H1 (cell line): ENCODE data around the gene PLEKHG4. TPM values are rescaled to one million over a fixed set of nuclear protein-coding genes. Genes with fewer than 3 reads are reported as not detected.

Experiments used
- CREB1 ChIP-seq: IDR thresholded peaks from 2 replicates; pipeline ENCODE4 v1.6.1; 2012; ENCODE audit warnings: inconsistent platforms
- polyA plus RNA-seq, 7 experiments: library from polyadenylated mRNA; depleted of rRNA in 3 of 7; stranded (reverse) in 5 of 7; unstranded in 2 of 7; fragments of >200 nt in 5 of 7; fragments of 200-250 nt in 2 of 7; gene quantifications; 1 replicate in 5 of 7; 2 replicates in 1 of 7; 4 replicates in 1 of 7; pipeline versions ENCODE4 v1.2.1 to v1.2.3, GENCODE V29; 2011 to 2013; ENCODE audit warnings: missing spikeins in 2 of 7, mixed read lengths in 2 of 7
- total RNA-seq: library from RNA; stranded (reverse); fragmentation: NEBNext Ultra II Directional; extraction: Animal tissue kit (Norgen Biotek cat#: 25700); gene quantifications from 2 replicates; pipeline ENCODE4 v1.2.1, GENCODE V29; 2021

Gene PLEKHG4
- total and polyA plus RNA-seq, 2 of the 8 experiments (the other 6 are each of a cell fraction or from before 2014, with no cell fraction given) = 7.7 to 11.1 TPM

DNA sequence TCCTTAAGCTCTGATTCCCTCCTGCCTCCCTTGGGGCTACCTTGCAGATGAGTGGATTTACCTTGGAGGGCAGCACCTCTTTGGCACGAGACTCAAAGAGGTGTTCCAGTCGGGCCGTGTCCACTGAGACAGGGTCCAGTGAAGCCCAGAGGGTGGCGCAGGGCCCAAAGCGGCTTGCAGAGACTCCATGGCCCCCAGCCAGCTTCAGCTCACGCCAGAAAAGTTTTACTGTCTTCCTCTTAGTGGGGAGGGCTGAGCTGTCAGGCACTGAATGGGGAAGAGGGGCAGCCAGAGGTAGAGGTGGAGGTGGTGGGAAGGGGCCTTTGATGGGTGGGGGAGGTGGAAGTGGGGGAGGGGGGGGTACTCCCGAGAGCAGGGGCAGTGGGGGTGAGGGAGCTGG is 45.7 kb upstream of the PLEKHG4 start (continued):
- TF ChIP-seq CREB1 = no peak
